OCI-LY3 (cell line): ENCODE data around the gene GLYR1.

Source experiments
- H2AFZ ChIP-seq: fragments of 200-600, 300-600 bp; shearing (Covaris generic); 2 replicates; pipeline ENCODE4 v1.6.0; 2014; ENCODE audit warnings: antibody characterized with exemption, low read depth, low read length
- H3K27ac ChIP-seq: fragments of 200-600, 300-600 bp; sonication (generic); 2 replicates; pipeline ENCODE4 v1.5.1; 2014; ENCODE audit warnings: mild to moderate bottlenecking, low read length, moderate library complexity, mixed read lengths
- H3K27me3 ChIP-seq: fragments of 200-600, 300-600 bp; sonication (generic); 2 replicates; pipeline ENCODE4 v1.6.1; 2014; ENCODE audit warnings: low read depth, low read length, mixed read lengths
- H3K36me3 ChIP-seq: fragments of 200-600, 300-600 bp; sonication (generic); replicated peaks from 2 replicates; pipeline ENCODE3; 2014; ENCODE audit warnings: low read depth, low read length, mixed read lengths
- H3K4me1 ChIP-seq: fragments of 300-600, 200-600 bp; sonication (generic); 2 replicates; pipeline ENCODE4 v1.6.1; 2014; ENCODE audit warnings: low read length, mixed read lengths
- H3K4me2 ChIP-seq: fragments of 200-600, 300-600 bp; sonication (generic); 2 replicates; pipeline ENCODE4 v1.6.1; 2014; ENCODE audit warnings: low read length, mixed read lengths
- H3K4me3 ChIP-seq: fragments of 300-600, 200-600 bp; sonication (generic); 2 replicates; pipeline ENCODE4 v1.5.1; 2014; ENCODE audit warnings: antibody characterized with exemption, mild to moderate bottlenecking, low read length, moderate library complexity
- H3K79me2 ChIP-seq: fragments of 300-600, 200-600 bp; shearing (Covaris generic); 2 replicates; pipeline ENCODE4 v1.6.1; 2014; ENCODE audit warnings: mild to moderate bottlenecking, low read length, mixed read lengths
- H3K9ac ChIP-seq: fragments of 300-600, 200-600 bp; shearing (Covaris generic); 2 replicates; pipeline ENCODE4 v1.6.0; 2014; ENCODE audit warnings: mild to moderate bottlenecking, low read length, moderate library complexity
- H3K9me3 ChIP-seq: fragments of 200-600, 300-600 bp; shearing (Covaris generic); 2 replicates; pipeline ENCODE4 v1.6.1; 2014; ENCODE audit warnings: low read length, mixed read lengths; ENCODE audit not compliant: insufficient read depth
- H4K20me1 ChIP-seq: fragments of 200-600, 300-600 bp; sonication (generic); 2 replicates; pipeline ENCODE4 v1.6.1; 2016; ENCODE audit warnings: low read length, mixed read lengths; ENCODE audit not compliant: insufficient read depth
- EZH2phosphoT487 ChIP-seq: fragments of 200-600 bp; shearing (Covaris generic); IDR thresholded peaks from 2 replicates; pipeline ENCODE4 v1.6.1; 2018; ENCODE audit warnings: antibody characterized with exemption, mixed run types, low read depth
- TF ChIP-seq, protein P1 (sequence below): fragments of 200-600, 300-600 bp; sonication (generic); IDR thresholded peaks from 2 replicates; pipeline ENCODE4 v1.5.1; 2014; ENCODE audit warnings: antibody characterized with exemption, low read length, low read depth

The GLYR1 gene

DNA sequence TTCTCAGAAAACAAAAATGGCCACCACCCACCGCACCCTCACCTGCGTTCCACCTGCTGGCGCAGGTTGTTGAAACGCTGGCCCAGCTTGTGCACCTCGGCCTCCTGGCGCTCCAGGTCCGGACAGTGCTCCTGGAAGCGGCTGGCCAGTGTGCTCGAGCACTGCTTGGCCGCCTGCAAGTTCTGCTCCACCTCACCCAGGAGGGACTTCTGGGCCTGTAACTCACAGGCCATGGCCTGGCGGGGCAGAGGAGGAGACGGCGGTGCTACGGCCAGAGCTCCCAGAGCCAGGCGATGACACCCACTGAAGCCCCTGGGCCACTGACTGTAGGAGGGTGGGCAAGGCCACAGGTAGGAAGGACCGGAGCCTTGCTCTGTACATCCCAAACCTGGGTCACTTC is 43.6 kb upstream of the GLYR1 start:
- H3K4me1 ChIP-seq = no peaks in the 10 kb centered on the region
- no peak overlapping the region for H3K27ac ChIP-seq
- H3K9ac ChIP-seq = no peak overlapping the region
- H3K27me3 ChIP-seq = no peaks in the 10 kb centered on the region
- no peaks in the 10 kb centered on the region; the same call in 1 of the 2 replicates for H4K20me1 ChIP-seq
- no peak for TF ChIP-seq EZH2phosphoT487
- no peak overlapping the region for H3K4me3 ChIP-seq
- no peaks in the 10 kb centered on the region for H3K79me2 ChIP-seq
- no peaks in the 10 kb centered on the region for H3K9me3 ChIP-seq
- no peak overlapping the region for H3K4me2 ChIP-seq
- H3K36me3 ChIP-seq = peaks cover 6% of the 10 kb centered on the region
- H2AFZ ChIP-seq = no peak overlapping the region

DNA sequence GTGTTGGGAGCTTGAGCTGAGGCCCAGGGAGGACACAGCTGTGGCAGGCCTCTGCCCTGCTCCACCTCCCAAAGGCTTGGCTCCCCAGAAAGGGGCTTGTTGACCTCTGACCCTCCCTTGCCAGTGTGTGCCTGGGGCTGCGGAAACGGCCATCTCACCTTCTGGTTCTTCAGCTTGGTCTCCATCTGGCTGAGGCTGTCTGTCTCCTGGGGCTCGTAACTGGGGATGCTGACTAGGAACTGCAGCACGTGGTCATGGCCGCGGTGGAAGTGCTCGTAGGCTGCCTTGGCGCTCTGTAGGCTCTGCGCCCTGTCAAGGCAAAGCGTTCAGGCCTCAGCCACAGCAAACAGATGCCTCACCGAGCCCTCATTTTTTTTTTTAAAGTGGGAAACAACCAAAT is 42.9 kb upstream of the GLYR1 start:
- Histone ChIP-seq H3K79me2 (no peaks in the 10 kb centered on the region), H3K27me3 (no peaks in the 10 kb centered on the region), H2AFZ (no peak overlapping the region), H3K4me2 (no peak overlapping the region), H3K36me3 (peaks cover 6% of the 10 kb centered on the region), H3K9ac (no peak overlapping the region), H4K20me1 (no peaks in the 10 kb centered on the region; the same call in 1 of the 2 replicates), H3K4me3 (no peak overlapping the region), H3K27ac (no peak overlapping the region), H3K4me1 (no peaks in the 10 kb centered on the region), H3K9me3 (no peaks in the 10 kb centered on the region)
- TF ChIP-seq, protein P1, sequence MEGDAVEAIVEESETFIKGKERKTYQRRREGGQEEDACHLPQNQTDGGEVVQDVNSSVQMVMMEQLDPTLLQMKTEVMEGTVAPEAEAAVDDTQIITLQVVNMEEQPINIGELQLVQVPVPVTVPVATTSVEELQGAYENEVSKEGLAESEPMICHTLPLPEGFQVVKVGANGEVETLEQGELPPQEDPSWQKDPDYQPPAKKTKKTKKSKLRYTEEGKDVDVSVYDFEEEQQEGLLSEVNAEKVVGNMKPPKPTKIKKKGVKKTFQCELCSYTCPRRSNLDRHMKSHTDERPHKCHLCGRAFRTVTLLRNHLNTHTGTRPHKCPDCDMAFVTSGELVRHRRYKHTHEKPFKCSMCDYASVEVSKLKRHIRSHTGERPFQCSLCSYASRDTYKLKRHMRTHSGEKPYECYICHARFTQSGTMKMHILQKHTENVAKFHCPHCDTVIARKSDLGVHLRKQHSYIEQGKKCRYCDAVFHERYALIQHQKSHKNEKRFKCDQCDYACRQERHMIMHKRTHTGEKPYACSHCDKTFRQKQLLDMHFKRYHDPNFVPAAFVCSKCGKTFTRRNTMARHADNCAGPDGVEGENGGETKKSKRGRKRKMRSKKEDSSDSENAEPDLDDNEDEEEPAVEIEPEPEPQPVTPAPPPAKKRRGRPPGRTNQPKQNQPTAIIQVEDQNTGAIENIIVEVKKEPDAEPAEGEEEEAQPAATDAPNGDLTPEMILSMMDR = no peak
- TF ChIP-seq EZH2phosphoT487 = no peak

DNA sequence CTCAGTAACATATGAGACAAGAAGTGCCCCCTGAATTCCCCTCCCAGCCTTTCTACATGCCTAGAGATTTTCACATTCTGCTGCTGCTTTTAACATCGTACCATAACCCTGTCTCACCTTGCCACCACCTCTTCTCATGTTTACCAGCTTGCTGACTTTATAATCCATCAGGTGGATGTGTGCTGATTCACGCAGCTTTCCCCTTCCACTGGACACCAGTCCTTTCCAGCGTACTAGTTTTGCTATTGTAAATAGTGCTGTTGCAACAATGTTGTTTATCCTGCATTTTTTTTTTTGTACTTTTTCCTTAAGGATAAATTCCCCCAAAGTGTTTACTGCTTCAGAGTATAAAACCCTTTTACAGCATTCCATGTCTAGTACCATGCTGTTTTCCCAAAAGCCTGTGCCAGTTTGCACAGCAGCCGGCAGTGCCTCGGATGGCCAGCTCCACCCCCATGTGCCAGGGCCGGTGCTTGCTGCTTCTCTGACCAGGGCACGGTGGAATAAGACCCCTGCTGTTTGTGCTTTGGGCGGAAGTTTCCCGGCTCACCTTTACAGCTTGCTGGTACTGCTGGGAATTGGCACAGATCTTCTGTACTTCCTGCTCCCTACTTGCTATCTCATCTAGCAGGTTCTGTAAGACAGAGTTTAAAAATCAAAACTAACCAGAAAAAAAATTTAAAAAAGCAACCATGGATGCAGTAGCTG is 41.5 kb upstream of the GLYR1 start:
- TF ChIP-seq EZH2phosphoT487 = no peak
- TF ChIP-seq, protein P1 = no peak
- H3K27me3 ChIP-seq = no peaks in the 10 kb centered on the region
- peaks cover 13% of the 10 kb centered on the region for H3K36me3 ChIP-seq
- H3K79me2 ChIP-seq = no peaks in the 10 kb centered on the region
- no peaks in the 10 kb centered on the region for H3K4me1 ChIP-seq
- no peak overlapping the region for H3K9ac ChIP-seq
- H2AFZ ChIP-seq = no peak overlapping the region
- H3K27ac ChIP-seq = no peak overlapping the region
- H4K20me1 ChIP-seq = no peaks in the 10 kb centered on the region
- H3K4me2 ChIP-seq = no peak overlapping the region
- no peak overlapping the region for H3K4me3 ChIP-seq
- H3K9me3 ChIP-seq = no peaks in the 10 kb centered on the region

DNA sequence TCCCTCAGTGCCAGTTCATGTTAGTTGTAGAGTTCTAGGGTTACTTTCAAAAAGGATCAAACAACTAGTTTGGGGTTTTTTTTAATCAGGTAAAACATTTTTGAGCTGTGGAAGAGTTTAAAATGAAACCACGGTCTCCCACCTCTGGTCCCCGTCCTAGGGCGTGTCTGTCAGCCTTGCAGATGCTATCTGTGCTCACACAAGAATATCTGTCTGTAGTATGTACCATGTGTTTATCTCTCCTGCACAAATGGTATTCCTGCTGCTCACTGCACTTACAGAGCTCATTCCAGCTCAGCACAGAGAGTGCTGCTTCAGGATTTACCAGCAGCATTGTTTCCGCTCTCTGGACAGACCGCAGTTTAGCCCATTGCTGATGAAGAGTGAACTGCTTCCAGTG is 39.1 kb upstream of the GLYR1 start:
- no peaks in the 10 kb centered on the region for H3K4me1 ChIP-seq
- no peak overlapping the region for H3K27ac ChIP-seq
- H3K9me3 ChIP-seq = no peaks in the 10 kb centered on the region
- no peak overlapping the region for H2AFZ ChIP-seq
- H3K79me2 ChIP-seq = no peaks in the 10 kb centered on the region
- no peak overlapping the region for H3K4me2 ChIP-seq
- no peaks in the 10 kb centered on the region for H4K20me1 ChIP-seq
- H3K36me3 ChIP-seq = peaks cover 27% of the 10 kb centered on the region
- no peak overlapping the region for H3K4me3 ChIP-seq
- TF ChIP-seq EZH2phosphoT487 = no peak
- TF ChIP-seq, protein P1 = no peak
- H3K9ac ChIP-seq = no peak overlapping the region
- H3K27me3 ChIP-seq = no peaks in the 10 kb centered on the region
